HG02642 (cell line): ENCODE results near the gene SMC4.
"Not testable (repeated sequence)": the region's sequence is repeated elsewhere in the genome, so short reads cannot be mapped to it uniquely, and the experiment has no call there.

Source experiments
- ATAC-seq: cut with Tn5 transposase; IDR thresholded peaks from one replicate; pipeline ENCODE4 v1.9.1; 2021; ENCODE audit warnings: mild to moderate bottlenecking; ENCODE audit not compliant: unreplicated experiment, poor library complexity

The SMC4 gene

GRCh38 chr3:160399125-160400029 lies at the start of gene SMC4, which contains the start of gene IFT80:
TSS of gene SMC4 (plus strand) at chr3:160399650. CDS start at chr3:160400827, 1,177 bp downstream.
TSS of gene IFT80 (minus strand) at chr3:160399225. CDS start at chr3:160384600, 14,625 bp downstream.
- ATAC-seq, result peak; percentile 93

GRCh38 chr3:160355826-160356225 lies 43.6 kb upstream of the SMC4 start:
- ATAC-seq, result no peak

DNA sequence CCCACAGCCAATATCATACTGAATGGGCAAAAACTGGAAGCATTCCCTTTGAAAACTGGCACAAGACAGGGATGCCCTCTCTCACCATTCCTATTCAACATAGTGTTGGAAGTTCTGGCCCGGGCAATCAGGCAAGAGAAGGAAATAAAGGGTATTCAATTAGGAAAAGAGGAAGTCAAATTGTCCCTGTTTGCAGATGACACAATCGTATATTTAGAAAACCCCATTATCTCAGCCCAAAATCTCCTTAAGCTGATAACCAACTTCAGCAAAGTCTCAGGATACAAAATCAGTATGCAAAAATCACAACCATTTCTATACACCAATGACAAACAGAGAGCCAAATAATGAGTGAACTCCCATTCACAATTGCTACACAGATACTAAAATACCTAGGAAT lies 36.6 kb upstream of the SMC4 start:
- not testable (repeated sequence) for ATAC-seq

DNA sequence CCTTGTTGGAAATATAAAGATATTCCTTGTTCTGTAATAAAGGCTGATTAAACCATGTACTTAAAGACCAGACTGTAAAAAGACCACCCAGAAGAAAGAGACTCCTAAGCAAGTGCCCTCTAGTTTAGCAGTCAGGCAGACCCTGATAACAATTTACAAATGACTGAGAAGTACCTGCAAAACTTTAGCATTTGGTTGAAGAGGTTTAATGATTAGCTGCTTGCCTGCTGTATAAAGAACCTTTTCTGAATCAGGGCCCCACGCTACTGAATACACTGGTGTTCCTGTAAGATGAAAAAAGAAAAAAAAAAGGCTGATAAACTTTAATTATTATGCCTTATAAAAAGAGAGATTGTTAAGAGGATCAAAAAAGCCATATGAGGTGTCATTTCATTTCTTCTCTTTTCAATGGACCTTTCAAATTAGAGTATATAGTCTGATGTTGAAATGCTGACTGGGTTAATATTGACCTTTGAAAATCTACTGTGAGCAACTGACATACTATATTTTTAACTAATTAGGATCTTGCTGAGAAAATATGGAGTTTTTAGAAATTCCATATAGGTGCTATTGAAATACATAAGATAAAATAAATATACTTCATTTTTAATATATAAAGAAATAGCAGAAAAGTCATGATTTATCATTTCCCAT lies 33.5 kb upstream of the SMC4 start:
- no peak for ATAC-seq

- ATAC-seq, result no peak
Observed at GRCh38 chr3:160368804-160369203, 30.6 kb upstream of the SMC4 start.

GRCh38 chr3:160369784-160370183 lies 29.7 kb upstream of the SMC4 start:
- ATAC-seq, result no peak

DNA sequence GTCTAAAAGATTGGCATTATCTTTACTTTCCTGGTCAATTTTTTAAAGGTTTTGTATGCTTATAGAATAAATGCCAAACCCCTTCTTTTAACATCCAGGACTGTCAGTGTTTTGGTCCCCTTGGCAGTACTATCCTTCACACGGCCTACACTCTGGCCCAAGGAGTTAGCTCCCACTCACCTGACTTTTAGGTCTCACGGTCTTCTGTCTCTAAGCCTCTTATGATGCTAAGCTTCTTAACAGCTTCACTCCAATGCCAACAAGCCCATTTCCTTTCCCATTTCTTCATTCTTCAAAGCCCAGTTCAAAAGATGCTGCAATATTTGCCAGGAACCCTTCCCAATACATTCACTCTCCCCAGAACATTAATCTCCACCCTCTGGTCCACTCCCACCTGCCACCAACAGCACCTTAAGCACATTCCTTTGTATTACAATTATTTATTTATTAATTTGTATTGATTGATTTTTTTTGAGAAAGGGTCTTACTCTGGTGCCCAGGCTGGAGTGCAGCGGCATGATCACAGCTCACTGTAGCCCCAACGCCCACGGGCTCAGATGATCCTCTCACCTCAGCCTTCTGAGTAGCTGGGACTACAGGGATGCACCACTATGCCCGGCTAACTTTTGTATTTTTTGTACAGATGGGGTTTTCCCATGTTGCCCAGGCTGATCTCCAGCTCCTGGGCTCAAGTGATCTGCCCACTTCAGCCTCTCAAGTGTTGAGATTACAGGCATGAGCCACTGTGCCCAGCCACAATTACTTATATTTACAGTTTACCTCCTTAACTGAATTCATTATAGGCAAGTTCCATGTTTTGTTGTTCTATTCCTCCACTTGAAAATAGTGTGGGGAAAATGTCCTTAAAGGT lies 28.2 kb upstream of the SMC4 start:
- no peak for ATAC-seq

- no peak for ATAC-seq
Observed at GRCh38 chr3:160372780-160373179, 26.7 kb upstream of the SMC4 start.

DNA sequence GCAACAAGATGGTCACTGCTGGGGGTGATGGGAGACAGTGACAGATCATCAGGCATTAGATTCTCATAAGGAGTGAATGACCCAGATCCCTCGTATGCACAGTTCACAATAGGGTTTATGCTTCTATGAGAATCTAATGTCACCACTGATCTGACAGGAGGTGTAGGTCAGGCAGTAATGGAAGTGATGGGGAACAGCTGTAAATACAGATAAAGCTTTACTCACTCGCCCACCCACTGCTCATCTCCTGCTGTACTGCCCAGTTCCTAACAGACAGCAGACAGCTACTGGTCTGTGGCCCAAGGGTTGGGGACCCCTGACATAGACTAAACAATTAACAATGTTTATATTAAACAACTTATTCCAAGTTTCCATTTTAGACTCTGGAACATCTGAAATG lies 25.8 kb upstream of the SMC4 start:
- no peak for ATAC-seq

DNA sequence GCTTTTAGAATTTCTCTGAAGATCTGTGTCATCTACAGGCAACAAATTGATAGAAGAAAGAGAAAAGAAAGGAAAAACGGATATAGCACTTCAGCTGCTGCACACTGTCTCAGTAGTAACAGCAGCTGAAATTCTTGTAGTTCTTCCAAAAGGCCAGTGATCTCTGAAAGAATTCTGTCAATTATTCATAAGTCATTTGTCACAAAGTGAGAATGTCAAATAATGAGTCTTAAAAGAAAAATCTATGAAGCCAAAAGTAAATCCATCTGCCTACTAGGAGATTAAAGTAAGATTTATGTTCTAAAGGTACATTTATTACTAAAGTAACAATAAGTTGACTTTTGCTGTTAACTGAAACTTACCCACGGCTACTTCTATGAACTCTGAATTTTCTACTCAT lies 25.0 kb upstream of the SMC4 start:
- ATAC-seq, result no peak

DNA sequence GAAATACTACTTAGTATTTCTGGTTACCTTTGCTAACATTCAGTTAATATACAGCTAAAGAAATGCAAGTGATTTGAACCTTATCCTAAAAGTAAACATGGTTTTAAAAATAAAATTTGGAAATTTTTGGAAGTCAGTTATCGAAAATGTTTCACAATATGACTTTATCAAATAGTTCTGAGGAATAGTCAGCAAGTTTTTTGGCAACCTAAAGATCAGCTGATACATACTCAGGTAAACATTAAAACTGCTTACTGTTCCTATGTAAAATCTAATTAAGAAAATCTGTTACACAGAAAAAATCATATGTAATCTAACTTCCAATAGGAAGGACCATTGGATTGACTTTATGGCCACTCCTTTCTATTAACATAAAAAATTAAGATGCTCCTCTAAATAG lies 24.5 kb upstream of the SMC4 start:
- no peak for ATAC-seq

GRCh38 chr3:160376681-160377080 lies 22.8 kb upstream of the SMC4 start:
- ATAC-seq, result no peak

- ATAC-seq, result no peak
Observed at GRCh38 chr3:160378331-160379109, 20.9 kb upstream of the SMC4 start.

DNA sequence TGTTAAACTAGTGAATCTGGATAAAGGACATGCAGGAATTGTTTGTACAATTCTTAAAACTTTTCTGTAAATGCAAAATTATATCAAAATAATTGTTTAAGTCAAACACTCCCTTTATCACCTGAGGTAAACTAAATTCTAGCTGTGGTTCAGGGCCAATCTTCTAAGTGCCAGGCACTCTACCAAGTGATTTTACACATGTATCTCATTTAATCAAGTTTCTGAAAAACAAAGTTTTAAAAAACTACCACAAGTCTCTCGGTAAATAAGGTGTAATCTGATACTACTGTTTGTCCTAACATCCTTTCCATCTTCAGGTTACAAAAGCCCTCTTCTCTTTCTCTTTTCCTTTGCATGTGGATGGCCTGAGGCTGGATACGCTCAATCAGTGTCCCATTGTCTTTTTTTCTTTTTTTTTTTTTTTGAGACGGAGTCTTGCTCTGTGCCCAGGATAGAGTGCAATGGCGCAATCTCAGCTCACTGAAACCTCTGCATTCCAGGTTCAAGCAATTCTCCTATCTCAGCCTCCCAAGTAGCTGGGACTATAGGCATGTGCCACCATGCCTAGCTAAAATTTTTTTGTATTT lies 19.7 kb upstream of the SMC4 start:
- no peak for ATAC-seq

DNA sequence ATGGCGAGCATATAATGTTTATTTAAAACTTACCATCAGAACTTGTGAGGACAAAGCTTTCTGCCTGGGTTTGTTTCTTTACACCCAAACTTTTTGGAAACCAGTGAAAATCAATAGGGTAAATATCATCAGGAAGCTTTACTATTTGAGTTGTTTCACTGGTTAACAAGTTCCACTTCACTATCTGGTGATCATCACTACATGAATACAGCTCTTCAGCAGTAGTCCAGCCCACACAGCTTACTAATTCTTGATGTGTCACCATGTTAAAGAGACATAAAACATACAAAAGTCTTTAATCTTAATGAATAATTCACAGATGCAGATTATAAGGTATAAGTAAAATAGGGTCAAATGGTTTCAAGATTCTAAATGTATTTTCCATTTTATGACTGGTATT lies 18.0 kb upstream of the SMC4 start:
- ATAC-seq, result no peak

GRCh38 chr3:160384639-160385318 lies 14.7 kb upstream of the SMC4 start:
- no peak for ATAC-seq

GRCh38 chr3:160390565-160391138 lies 8.8 kb upstream of the SMC4 start:
- ATAC-seq, result no peak

DNA sequence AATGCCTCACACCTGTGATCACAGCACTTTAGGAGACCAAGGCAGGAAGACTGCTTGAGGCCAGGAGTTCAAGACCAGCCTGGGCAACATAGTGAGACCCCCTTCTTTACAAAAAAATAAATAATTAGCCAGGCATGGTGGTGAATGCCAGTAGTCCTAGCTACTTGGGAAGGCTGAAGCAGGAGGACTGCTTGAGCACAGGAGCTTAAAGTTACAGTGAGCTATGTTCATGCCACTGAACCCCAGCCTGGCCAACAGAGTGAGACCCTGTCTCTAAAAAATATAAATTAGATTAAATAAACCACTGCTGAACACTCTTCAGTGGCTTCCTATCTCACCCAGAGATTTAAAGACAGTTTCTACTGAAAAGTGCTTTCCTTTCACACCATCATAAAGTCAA lies 6.7 kb upstream of the SMC4 start:
- ATAC-seq, result no peak
